Central memory CD4-positive, alpha-beta T cell (primary cell): ENCODE results near the gene RSPH3.
"Not testable (repeated sequence)": the region's sequence is repeated elsewhere in the genome, so short reads cannot be mapped to it uniquely, and the experiment has no call there.

Experiments used
- DNase-seq: peaks from one replicate; pipeline ENCODE4 v3.0.0; 2022
- total RNA-seq, 3 experiments: gene quantifications; one replicate each; lab custom pipeline; 2026; lab: John Stamatoyannopoulos, UW

Gene RSPH3, protein sequence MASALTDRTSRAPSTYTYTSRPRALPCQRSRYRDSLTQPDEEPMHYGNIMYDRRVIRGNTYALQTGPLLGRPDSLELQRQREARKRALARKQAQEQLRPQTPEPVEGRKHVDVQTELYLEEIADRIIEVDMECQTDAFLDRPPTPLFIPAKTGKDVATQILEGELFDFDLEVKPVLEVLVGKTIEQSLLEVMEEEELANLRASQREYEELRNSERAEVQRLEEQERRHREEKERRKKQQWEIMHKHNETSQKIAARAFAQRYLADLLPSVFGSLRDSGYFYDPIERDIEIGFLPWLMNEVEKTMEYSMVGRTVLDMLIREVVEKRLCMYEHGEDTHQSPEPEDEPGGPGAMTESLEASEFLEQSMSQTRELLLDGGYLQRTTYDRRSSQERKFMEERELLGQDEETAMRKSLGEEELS
- total RNA-seq, result 2.7 to 7.2 (median 5.1) reads per million in 3 experiments

DNA sequence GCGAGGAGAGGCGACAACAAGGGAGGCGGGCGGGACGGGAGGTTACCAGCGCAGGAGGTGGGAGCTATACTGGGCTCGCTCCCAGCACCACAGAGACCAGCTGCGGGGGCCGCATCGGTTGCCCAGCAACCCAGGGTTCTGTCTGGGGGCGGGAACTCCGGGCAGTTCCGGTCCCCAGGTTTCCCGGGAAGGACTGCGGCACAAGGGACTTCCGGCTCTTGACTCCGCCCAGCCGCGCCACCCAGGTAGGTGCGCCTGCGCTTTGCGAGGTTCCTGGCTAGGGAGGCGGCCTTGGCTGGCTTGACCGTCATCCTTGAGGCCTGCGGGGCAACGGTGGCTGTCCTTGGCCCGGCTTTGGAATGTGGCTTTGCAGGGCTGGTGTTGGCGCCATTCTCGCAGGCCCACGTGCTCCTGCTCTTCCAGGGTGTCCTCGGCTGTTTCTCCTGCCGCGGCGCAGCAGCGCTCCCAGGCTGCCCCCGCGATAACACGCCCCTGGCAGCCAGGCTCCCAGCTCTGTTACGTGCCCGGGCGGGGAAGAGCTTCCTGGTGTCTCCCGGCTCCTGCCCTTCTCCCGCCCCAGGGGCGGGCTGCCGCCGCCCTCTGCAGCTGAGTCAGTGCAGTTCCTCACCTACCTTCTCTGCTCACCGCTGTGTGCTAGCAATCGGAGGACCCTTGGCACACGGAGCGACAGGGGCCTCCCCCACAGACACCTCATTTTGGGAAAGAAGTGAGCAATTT, at the start of gene RSPH3:
TSS of gene RSPH3 (minus strand) at position 537 of the 738 bp plus-strand sequence. CDS start 652 bp downstream, outside the sequence.
- DNase-seq, result peak; percentile 80

DNA sequence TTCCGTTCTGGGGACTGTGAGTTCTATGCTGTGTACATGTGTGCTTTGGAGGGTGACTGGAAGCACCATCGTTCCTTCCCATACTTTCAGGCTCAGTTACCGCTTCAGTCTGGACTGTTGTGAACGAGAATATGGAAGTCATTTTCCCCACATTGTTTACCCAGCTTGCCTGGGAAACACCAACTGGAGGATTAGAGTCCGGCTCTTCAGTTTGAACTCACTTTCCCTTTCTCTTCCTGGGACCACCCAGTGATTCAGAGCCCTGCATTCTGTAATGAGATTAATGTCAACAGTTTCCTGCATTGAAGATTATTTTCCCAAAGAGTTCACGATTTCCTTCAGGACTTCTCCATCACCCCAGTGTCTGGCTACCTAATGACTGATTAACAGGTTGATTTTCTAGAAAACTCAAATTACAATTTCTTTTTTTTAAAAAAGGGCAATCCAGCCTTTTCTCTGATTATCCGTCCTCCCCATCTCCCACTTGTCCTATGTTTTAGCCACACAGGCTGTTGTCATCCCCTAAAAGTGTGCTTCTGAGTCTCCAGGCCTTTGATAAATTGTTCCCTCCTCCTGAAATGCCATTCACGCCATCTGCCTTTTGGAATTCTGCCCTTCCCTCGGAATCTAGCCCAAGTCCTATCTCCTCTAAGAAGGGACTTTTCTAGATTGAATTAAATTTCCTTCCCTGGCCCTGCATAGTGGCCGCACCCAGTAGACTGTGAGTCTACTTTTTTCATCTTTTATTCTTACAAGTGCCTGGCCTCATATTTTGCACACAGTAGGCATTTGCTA, 48.1 kb upstream of the RSPH3 start:
- no peak for DNase-seq

DNA sequence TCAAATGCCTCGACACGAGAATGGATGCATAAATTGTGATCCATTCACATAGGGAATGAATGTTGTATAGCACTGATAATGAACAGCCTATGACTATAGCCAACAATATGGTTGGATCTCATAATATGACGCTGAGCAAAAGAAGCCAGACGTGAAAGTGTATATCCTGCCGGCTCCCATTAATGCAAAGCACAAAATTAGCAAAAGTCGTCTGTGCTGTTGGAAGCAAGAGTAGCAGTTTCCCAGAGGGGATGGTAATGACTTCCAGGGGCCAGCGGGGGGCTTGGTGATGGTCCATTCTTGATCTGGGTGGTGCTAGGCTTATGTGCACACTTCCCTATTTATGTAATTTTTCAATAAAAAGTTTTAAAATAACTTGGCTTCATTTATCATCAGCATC, 45.8 kb upstream of the RSPH3 start:
- DNase-seq, result no peak

DNA sequence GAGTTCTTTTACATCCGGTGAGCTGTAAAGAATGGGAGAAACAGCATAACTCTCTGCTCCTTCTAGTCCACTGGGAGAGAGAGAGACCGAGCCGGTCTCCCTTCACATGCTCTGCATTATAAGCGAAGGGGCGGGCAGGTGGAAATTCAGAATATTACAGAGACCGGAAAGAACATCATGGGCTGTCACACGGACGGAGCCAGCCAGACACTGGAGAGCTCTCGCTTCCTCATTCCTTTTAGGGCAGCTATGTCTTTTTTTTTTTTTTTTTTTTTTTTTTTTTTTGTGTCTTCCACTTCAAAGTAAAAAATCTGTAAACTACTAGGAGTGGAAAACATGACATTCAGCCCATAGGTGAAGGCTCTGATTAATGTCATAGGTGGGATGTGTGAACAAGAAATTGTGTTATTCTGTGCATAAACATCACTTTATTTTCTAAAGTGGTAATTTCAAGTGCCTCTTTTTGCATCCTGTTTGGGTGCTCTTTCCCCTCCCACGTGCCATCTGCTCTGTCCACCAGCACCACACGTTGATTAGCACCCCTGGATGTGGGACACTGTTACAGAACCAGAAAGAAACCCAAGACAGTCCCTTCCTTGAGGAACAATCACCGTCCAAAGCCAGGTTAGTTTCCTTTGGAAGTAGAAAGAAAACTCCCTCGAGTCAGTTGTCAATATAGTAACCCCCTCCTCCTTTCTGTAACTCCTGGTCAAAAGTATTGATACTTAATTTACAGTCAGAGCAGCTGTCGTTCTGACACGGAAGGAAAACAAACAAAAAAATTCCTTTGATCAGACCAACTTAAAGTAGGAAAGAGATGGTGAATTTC, 45.1 kb upstream of the RSPH3 start, which contains the start of gene TAGAP:
TSS of gene TAGAP (minus strand) at position 93 of the 829 bp plus-strand sequence. CDS start 845 bp downstream, outside the sequence.
- DNase-seq, result peak; percentile 89

DNA sequence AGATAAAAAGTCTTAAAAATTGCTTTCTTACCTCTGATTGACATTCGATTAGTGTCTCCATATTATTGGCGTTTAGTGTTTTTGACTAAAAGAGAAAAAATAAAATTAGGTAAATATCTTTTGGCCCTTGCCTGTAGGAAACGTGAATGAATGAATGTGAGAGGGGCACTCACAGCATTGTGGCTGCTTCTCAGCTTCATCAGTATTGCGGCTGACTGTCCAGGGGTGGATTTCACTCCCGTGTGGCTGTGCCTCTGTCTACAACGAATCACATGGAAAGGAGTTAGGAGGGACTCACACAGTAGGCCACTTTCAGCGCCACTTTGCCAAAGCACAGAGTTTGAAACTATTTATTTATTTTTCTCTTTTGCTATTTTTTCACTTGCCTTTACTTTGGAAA, 43.9 kb upstream of the RSPH3 start:
- no peak for DNase-seq

DNA sequence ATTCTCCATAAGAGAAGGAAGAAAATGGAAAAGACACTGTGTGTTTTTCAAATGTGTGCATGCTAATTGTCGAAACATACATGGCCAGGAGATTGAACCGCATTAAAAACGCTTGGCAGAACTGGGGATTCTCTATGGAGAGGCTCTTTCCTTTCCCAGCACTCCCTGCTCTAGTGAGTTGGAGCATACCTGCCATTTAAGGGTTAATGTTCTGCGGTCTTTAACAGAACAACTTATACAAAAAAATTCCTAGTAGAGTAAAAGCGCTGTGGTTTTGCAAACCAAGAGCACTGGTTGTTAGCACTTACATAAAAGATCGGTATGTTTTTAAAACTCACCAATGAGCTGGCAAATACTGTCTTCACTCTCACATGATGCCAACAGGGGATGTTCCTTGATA, 43.2 kb upstream of the RSPH3 start:
- DNase-seq, result peak; percentile 67

DNA sequence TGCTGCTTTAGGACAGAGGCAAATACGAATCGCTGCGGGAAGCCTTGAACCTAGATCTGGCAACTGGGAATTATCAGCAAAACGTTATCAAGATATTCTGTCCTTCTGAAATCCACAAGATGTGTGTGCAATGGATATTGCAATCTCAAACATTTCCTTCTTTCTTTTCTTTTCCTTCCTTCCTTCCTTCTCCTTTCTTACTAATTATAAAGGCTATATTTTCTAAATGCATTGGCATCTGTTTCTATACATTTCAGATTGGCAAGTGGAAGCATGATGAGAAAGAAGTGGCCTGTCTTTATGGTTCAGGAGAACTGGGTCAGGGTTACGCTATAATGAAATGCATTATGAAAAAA, 42.8 kb upstream of the RSPH3 start:
- DNase-seq, result no peak

DNA sequence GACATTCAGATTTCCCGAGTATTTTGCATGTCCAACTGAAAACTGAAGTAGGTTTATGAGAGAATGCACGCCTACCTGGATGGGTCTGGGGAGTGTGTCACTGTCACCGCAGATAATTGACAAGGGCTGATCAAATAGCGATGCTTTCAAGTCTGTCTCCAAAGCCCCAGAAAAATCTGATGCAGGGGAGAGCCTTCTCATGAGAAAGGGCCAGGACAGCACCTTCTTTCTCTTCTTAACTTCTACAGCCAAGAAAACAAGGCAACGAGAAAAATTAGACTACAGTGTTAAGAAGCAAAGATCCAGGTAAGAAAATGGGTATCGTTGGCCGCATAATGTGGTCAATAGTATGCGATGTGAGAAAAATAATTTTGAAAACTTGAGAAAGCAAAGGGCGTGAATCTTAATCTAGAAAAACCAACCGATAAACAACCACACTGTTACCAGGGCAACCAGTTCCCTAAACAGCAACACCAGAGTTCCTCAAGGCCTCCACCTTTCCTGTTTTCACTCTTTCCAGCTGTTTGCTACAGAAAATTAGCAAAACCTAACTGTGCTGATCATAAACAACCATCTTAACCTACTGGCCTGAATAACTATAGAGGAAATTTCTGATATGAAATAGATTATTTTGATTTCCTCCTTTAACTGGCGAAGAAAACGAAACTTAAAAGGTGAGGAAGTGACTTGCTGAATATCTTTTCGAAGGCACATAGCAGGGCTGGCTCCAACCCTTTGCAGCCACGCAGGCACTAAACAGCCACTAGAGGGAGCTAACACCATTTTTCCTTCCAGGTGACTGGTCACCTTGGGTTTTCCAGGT, 42.2 kb upstream of the RSPH3 start:
- peak; percentile 93 for DNase-seq

DNA sequence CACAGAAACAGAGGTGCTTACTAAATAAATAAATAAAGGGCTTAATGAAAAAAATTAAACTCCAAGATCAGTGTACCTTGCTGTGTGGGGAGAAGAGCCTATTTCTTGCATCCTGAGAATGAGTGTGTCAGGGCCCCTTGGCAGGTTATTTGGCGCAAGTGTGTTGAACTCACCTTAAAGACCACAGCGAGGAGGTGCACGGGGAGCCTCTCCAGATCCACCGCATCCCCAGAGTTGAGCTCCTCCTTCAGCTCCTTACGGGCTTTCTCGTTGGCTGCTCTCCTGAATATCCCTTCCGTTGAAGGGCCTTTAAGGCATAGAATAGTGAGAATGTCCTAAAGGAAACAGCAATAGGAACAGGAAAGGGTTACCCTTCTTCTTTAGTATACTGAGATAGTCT, 41.2 kb upstream of the RSPH3 start:
- DNase-seq, result no peak

DNA sequence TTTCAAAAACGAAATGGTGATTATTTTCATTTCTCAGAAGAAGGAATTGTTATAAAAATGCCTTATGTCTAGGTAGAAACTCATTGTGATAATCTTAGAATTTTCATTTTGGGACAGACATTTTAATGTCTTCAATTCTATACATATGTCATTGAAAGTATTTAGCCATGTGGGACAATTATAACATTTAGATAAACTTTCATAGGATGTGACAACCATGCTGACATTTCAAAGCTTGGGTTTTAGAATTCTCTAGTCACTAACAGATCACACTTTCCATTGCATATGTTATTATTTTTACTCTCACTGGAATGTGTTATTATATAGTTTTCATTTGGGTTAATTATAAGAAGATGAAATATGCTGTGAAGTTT, 39.9 kb upstream of the RSPH3 start:
- DNase-seq, result no peak

DNA sequence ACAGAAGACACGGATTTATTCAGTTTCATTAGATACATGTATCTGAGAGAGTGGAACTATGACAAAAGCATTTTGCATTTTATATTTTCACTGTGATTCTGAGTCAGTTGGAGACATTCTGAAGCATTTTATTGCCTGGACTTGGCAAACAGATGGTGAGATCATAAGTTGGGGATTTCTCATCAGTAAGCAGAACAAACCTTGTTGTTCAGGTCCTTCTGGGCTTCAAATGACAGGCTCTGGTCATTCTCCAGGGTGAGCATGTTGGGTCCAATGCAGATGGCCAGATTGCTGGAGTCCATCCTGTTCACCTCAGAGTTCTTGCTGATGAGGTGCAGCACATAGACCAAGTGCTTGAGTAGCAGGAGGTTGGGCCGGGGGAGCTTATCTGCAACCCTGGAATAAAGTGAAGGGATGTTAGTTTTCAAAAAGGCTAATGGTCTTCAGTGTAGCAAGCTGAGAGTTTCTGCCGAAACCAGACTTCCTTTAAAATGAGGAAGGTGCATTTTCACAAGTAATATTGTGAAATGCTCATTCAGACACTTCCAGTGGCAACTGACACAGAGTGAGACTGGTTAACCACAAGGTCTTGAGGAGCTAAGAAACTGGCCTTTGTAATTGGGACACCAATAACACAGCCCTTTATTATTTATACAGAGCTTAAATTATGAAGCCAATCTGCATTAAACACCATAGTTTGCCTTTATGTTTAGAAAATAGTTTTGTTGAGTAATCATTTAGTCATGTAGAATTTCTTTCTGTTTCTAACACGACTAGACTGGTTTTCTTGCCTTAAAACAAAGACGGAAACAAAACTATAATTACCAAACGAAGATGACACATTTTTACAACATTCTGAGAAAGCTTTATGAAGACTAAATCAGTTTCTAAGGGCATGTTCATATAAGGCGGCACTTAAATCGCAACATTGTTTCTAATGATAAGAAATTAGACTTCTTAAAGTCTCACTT, 39.2 kb upstream of the RSPH3 start:
- peak; percentile 31 for DNase-seq

DNA sequence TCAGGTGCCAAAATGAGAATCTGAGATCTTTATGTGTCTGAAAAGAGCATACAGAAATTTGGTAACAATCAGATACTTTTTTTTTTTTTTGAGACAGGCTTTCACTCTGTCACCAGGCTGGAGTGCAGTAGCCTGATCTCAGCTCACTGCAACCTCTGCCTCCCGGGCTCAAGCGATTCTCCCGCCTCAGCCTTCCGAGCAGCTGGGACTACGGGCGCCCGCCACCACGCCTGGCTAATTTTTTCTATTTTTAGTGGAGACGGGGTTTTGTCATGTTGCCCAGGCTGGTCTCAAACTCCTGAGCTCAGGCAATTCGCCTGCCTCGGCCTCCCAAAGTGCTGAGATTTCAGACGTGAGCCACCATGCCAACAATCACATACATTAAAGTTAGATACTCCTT, 38.3 kb upstream of the RSPH3 start:
- DNase-seq, result not testable (repeated sequence)

DNA sequence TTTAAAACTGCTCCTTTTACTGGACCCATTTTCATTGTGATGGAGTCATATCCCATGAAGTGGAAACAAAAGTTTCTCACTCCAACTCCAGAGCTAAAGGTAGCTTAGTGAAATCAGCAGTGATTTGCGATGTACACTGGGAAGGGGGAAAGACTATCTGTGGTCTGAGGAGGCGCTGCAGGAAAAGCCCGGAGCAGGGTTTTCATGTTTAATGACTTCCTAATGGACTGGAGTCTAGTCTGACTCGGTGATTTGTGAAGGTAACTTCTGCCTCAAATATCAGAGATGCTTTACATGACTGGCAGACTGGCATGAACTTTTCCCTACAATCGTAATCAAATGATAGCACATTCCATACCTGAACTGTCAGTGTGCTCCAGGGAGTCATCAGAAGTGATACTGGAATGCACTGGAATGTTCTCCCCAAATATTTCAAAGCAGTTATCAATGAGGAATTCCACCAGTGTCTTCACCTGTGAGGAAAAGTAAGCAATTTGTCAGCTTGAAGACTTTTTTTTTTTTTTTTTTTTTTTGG, 37.8 kb upstream of the RSPH3 start:
- no peak for DNase-seq

DNA sequence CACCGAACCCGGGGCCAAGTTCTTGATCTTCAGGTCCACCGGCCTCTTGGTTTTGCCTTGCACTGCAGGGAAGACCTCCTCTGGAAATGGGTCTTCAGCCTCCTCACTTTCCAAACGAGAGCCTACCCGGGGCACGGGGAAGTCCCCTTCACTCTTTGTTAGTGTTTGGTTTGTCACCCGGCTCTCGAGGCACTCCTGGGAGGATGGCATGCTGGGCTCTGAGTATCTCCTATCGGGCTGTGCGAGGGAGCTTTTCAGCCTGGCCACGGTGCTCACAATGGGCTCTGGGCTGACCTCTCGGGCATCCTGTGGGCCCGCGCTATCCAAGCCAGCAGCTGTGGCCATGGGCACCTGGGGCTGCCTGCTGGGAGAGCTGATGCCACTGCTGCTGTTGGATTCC, 36.7 kb upstream of the RSPH3 start:
- no peak for DNase-seq

DNA sequence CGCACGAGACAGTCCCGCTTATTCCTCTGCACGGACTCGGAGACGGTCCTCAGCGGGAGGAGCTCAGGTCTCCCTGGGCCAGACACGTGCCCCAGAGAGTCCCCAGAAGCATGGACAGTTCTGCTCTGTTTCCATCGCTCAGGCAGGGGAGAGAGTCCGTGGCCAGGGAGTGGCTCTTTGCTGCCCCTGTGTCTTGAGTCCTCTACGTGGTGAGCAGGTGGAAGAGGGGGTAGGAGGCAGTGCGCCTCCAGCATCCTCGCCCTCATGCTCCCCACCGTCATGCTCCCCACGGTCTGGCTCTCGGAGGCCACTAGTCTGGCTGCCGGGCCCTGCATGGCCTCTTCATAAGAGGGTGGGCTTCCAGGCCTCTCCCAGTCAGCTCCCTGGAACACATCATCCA, 35.9 kb upstream of the RSPH3 start:
- DNase-seq, result no peak

DNA sequence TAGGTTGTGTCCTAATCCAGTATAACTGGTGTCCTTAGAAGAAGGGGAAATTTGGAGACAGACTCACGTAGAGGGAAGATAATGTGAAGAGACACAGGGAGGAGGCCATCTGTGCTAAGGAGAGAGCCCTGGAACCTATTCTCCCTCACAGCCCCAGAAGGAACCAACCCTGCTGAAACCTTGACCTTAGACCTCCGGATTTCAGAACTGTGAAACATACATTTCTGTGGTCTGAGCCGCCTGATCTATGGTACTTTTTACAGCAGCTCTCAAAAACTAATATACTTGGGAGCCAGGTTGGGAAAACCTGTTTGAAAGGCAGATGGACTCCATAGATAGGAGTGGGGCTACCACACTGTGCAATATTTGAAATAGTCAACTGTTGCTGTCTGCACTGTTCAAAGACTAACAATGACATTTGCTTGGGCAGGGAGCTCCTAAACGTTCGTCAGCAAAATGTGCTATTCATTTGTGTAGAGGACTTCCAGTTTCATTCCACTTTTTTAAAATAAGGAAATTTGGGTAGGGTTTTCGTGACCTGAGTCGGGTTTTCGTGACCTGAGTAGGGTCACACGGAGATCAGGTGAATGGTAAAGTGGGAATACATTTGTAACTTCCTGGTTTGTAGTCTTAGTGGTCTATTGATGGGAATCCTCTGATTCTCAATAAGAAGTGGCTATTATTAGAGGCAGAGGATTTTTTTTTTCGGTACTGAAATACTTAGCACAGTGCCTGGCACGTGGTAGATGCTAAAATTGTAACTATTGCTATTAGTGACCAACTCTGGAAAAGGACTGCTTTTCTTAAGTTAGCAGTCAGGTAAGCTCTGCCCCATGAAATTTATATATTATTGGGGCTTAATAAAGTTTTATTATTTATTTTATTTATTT, 33.4 kb upstream of the RSPH3 start:
- DNase-seq, result no peak

DNA sequence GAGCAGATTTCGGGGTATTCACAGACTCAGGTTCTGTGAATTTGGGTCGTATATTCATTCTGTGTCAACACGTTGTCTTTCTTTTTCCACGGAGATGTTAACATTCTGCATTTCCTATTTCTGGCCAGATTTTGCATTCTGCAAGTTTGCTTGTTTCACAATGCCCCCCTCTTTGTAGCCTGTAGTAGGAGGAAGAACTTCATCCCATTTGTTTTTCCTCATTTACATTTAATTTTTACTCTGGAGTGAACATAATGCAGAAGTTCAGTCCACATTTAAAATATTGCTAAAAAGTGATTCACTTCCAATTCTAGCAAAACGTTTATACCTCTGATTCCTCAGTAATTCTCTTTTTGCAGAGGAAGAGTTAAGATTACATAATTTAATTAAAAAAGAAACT, 31.8 kb upstream of the RSPH3 start:
- DNase-seq, result no peak

DNA sequence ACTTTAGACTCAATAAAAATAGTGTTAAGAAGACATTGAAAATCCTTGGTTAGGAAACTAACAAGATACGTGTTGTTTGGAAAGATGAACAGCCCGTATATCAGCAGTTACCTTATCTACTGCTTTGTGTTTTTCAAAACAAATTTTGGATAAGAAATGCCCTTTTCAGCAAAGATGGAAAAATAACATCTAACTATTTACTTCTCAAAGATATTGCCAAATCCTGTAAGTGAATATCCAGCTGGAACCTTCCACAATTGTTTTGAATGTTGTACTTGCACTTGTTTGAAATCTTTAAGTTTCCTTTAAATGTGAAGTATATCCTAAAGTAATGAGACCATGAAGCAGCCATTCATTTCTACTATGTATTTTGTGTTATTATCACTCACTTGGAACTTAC, 30.2 kb upstream of the RSPH3 start:
- no peak for DNase-seq

DNA sequence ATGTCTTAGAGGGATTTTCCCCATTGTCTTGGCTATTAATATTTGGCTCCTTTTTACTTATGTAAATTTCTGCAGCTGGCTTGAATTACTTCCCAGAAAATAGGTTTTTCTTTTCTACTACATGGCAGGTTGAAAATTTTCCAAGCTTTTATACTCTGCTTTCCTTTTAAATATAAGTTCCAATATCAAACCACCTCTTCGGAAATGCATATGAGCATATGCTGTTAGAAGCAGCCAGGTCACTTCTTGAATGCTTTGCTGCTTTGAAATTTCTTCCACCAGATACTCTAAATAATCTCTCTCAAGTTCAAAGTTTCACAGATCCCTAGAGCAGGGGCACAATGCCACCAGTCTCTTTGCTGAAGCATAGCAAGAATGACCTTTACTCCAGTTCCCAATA, 25.2 kb upstream of the RSPH3 start:
- DNase-seq, result not testable (repeated sequence)
